Ovary (tissue), 9 donors: Measurements from ENCODE around the gene TNFRSF1B. TPM values are rescaled to one million over a fixed set of nuclear protein-coding genes. Genes with fewer than 3 reads are reported as not detected.

Source experiments
- DNase-seq, 5 donors: peaks; one replicate each; pipeline ENCODE4 v3.0.0-alpha.2; 2019 to 2020
- H3K27ac ChIP-seq, 2 donors: fragments of 200-600 bp; one replicate each; pipeline versions ENCODE4 v1.5.1 to v1.8.0; 2019 to 2022
- H3K27me3 ChIP-seq: fragments of 200-600 bp; one replicate; pipeline ENCODE4 v1.8.0; 2022
- H3K36me3 ChIP-seq: fragments of 200-600 bp; sonication (generic); one replicate; pipeline ENCODE4 v1.5.1; 2019
- H3K4me1 ChIP-seq: one replicate; pipeline ENCODE4 v1.8.1; 2013; ENCODE audit warnings: mild to moderate bottlenecking, moderate library complexity; ENCODE audit not compliant: insufficient read depth
- H3K4me3 ChIP-seq: fragments of 200-600 bp; sonication (generic); one replicate; pipeline ENCODE4 v1.5.1; 2017
- H3K9me3 ChIP-seq, 2 donors: fragments of 200-600 bp in 1 of 2; sonication (generic) in 1 of 2; one replicate each; pipeline versions ENCODE4 v1.5.1 to v1.8.1; 2013 to 2019; ENCODE audit warnings: mild to moderate bottlenecking in 1 of 2, moderate library complexity in 1 of 2
- CTCF ChIP-seq, 3 donors: fragments of 450-650 bp in 2 of 3; fragments of 200-600 bp in 1 of 3; IDR thresholded peaks; one replicate each; pipeline versions ENCODE4 v1.5.1 to v1.8.0; 2016 to 2022; ENCODE audit warnings: antibody characterized with exemption in 3 of 3, mild to moderate bottlenecking in 1 of 3
- EP300 ChIP-seq: sonication (generic); formaldehyde crosslinking; IDR thresholded peaks from one replicate; pipeline ENCODE4 v1.6.1; 2017; ENCODE audit warnings: antibody characterized with exemption
- POLR2A ChIP-seq: fragments of 450-650 bp; IDR thresholded peaks from one replicate; pipeline ENCODE4 v1.6.1; 2017; ENCODE audit warnings: antibody characterized with exemption, mild to moderate bottlenecking, moderate library complexity
- WGBS, 3 donors: extraction: QIAGEN DNeasy Blood & Tissue Kit in 1 of 3; methylation state at CpG; one replicate each; pipeline versions ENCODE4 v1.1.5 to v1.1.7; 2013 to 2017; 5-methylcytosine and 5-hydroxymethylcytosine counted together
- intact Hi-C, 4 donors: fragments of 100-400 bp; cut with DNase I; formaldehyde crosslinking; loops; one replicate each; pipeline versions ENCODE4 v1.11.0 to v1.15.1; 2022 to 2023
- polyA plus RNA-seq, 2 donors: library from polyadenylated mRNA; stranded (reverse); fragments of 200-250 nt in 1 of 2; fragments of 350-450 nt in 1 of 2; fragmentation: Illumina TruSeq in 1 of 2; extraction: RNeasy Lipid Tissue Mini Kit (QIAGEN cat#74804) in 1 of 2; gene quantifications; one replicate each; pipeline ENCODE4 v1.2.3, GENCODE V29; 2013 to 2014
- total RNA-seq, 7 donors: library from RNA; depleted of rRNA in 2 of 7; stranded (reverse); fragments of >200 nt in 2 of 7; fragmentation: NEBNext Ultra II Directional in 3 of 7; extraction: Animal tissue kit (Norgen Biotek cat#: 25700) in 3 of 7; gene quantifications; one replicate each; pipeline versions ENCODE4 v1.1.0 to v1.2.4, GENCODE V29; 2016 to 2023
- donor health status: DM: no; HTN: no; CAD: no; lungs with moderate emphysema.
- donor health status: DM: no; HTN: no; CAD: no.
- donor health status: Bipolar disorder and iron deficiency.
- donor health status: DM: yes; HTN: yes; CAD: no.
- donor health status: DM: no; HTN: no; CAD: no.
- donor health status: DM: yes; HTN: yes; CAD: no.

Gene TNFRSF1B
- total and polyA plus RNA-seq, 9 donors, result 10.3 to 27.6 (median 18.7) TPM

GRCh38 chr1:12174924-12175810 lies 8.4 kb downstream of the TNFRSF1B start:
- peak in 3 of 5 donors; percentile 47 to 62 (median 51) for DNase-seq
- Histone ChIP-seq H3K27ac (no peak overlapping the region), H3K4me3 (no peak overlapping the region), H3K4me1 (peaks cover 4% of the 10 kb centered on the region), H3K9me3 (no peaks in the 10 kb centered on the region), H3K36me3 (no peaks in the 10 kb centered on the region), H3K27me3 (no peaks in the 10 kb centered on the region)
- intact Hi-C loops, result no loop called here
- TF ChIP-seq CTCF (IDR thresholded peaks at IDR 0.05), result no peak
- TF ChIP-seq EP300, result no peak
- TF ChIP-seq POLR2A, result no peak
- 50 to 62% (median 60%) methylated on average over 17 of the region's 17 CpGs for WGBS, 3 donors

- Histone ChIP-seq H3K4me1 (peaks cover 4% of the 10 kb centered on the region), H3K36me3 (no peaks in the 10 kb centered on the region), H3K9me3 (no peaks in the 10 kb centered on the region), H3K27ac (no peak overlapping the region), H3K27me3 (no peaks in the 10 kb centered on the region), H3K4me3 (no peak overlapping the region)
- no peak for DNase-seq
- intact Hi-C loops, result no loop called here
- TF ChIP-seq POLR2A, result no peak
- no peak for TF ChIP-seq EP300
- TF ChIP-seq CTCF (IDR thresholded peaks at IDR 0.05), result no peak
- WGBS, 3 donors, result 87 to 91% (median 88%) methylated on average over 6 of the region's 6 CpGs
Measured at GRCh38 chr1:12176298-12177118, 9.7 kb downstream of the TNFRSF1B start.

GRCh38 chr1:12177156-12177998 lies 10.6 kb downstream of the TNFRSF1B start:
- Histone ChIP-seq H3K27me3 (no peaks in the 10 kb centered on the region), H3K9me3 (no peaks in the 10 kb centered on the region), H3K4me3 (no peak overlapping the region), H3K36me3 (no peaks in the 10 kb centered on the region), H3K4me1 (peaks cover 4% of the 10 kb centered on the region), H3K27ac (no peak overlapping the region)
- TF ChIP-seq EP300, result no peak
- TF ChIP-seq CTCF (IDR thresholded peaks at IDR 0.05), result no peak
- TF ChIP-seq POLR2A, result no peak
- intact Hi-C loops, result no loop called here
- DNase-seq, result no peak
- 90 to 92% (median 92%) methylated on average over 24 of the region's 24 CpGs for WGBS, 3 donors

- DNase-seq, result peak in 2 of 5 donors; percentile 60 to 61
- Histone ChIP-seq H3K36me3 (no peaks in the 10 kb centered on the region), H3K4me1 (peaks cover 4% of the 10 kb centered on the region), H3K27me3 (no peaks in the 10 kb centered on the region), H3K27ac (no peak overlapping the region), H3K4me3 (no peak overlapping the region), H3K9me3 (no peaks in the 10 kb centered on the region)
- WGBS, 3 donors, result 52 to 57% (median 53%) methylated on average over 14 of the region's 14 CpGs
- no peak for TF ChIP-seq CTCF (IDR thresholded peaks at IDR 0.05)
- intact Hi-C loops, result no loop called here
Measured at GRCh38 chr1:12177999-12178441, 11.2 kb downstream of the TNFRSF1B start.
